Stimulated activated naive B cell treated with anti-CD40 and anti-IgM and Interleukin-4, amounts not matched to agents 10 μg/mL and 1 μg/mL and 100 μg/mL, for 72 hours (primary cell): ENCODE results near the gene FAM170B.

Source experiments
- ATAC-seq, 2 donors: fragments of 150-1000 bp; cut with Tn5 transposase; replicated peaks; 2 replicates each; pipeline ENCODE4 v1.10.0; 2021; ENCODE audit warnings: moderate library complexity in 1 of 2
- DNase-seq: peaks from one replicate; pipeline ENCODE4 v3.0.0; 2021
- H3K27ac Mint-ChIP-seq: one replicate; pipeline ENCODE4 v1.8.0; 2022; ENCODE audit warnings: mild to moderate bottlenecking, mixed read lengths
- H3K27me3 Mint-ChIP-seq, 2 donors: one replicate each; pipeline ENCODE4 v1.8.0; 2022; ENCODE audit warnings: mixed read lengths in 2 of 2
- H3K36me3 Mint-ChIP-seq, 2 donors: one replicate each; pipeline ENCODE4 v1.8.0; 2022; ENCODE audit warnings: mixed read lengths in 2 of 2, mild to moderate bottlenecking in 1 of 2
- H3K4me1 Mint-ChIP-seq, 2 donors: one replicate each; pipeline ENCODE4 v1.8.0; 2022; ENCODE audit warnings: mixed read lengths in 2 of 2, mild to moderate bottlenecking in 1 of 2
- H3K4me3 Mint-ChIP-seq, 2 donors: one replicate each; pipeline ENCODE4 v1.8.0; 2022; ENCODE audit warnings: mild to moderate bottlenecking in 2 of 2, mixed read lengths in 2 of 2, moderate library complexity in 1 of 2
- H3K9me3 Mint-ChIP-seq, 2 donors: one replicate each; pipeline ENCODE4 v1.8.0; 2022; ENCODE audit warnings: mixed read lengths in 2 of 2, mild to moderate bottlenecking in 1 of 2

The FAM170B gene

GRCh38 chr10:49083261-49083660, 50.6 kb downstream of the FAM170B start:
- H3K27ac Mint-ChIP-seq, result no peak overlapping the region
- H3K4me1 Mint-ChIP-seq, result peaks cover 2 to 5% of the 10 kb centered on the region in 2 donors
- peaks cover 12 to 13% of the 10 kb centered on the region in 2 donors for H3K9me3 Mint-ChIP-seq
- DNase-seq, result no peak
- ATAC-seq, result no peak
- no peak overlapping the region for H3K4me3 Mint-ChIP-seq
- H3K27me3 Mint-ChIP-seq, result peaks cover 0 to 2% of the 10 kb centered on the region in 2 donors
- peaks cover 0 to 9% of the 10 kb centered on the region in 2 donors for H3K36me3 Mint-ChIP-seq

- DNase-seq, result no peak
Observed at GRCh38 chr10:49082766-49083165, 51.1 kb downstream of the FAM170B start.

GRCh38 chr10:49081547-49082275, 52.1 kb downstream of the FAM170B start:
- Mint-ChIP-seq H3K27ac (no peak overlapping the region), H3K36me3 (peaks cover 0 to 3% of the 10 kb centered on the region in 2 donors), H3K4me3 (no peak overlapping the region), H3K27me3 (peaks cover 8 to 10% of the 10 kb centered on the region in 2 donors), H3K9me3 (peaks cover 3 to 4% of the 10 kb centered on the region in 2 donors), H3K4me1 (peaks cover 7 to 13% of the 10 kb centered on the region in 2 donors)
- ATAC-seq (no peak), DNase-seq (no peak)

More at GRCh38 chr10:49082766-49083165, 51.1 kb downstream of the FAM170B start:
- Mint-ChIP-seq H3K4me1 (peaks cover 2 to 5% of the 10 kb centered on the region in 2 donors), H3K36me3 (peaks cover 0 to 9% of the 10 kb centered on the region in 2 donors), H3K27me3 (peaks cover 0 to 3% of the 10 kb centered on the region in 2 donors), H3K9me3 (peaks cover 11 to 13% of the 10 kb centered on the region in 2 donors), H3K4me3 (no peak overlapping the region), H3K27ac (no peak overlapping the region)
- ATAC-seq, result no peak
